ENCODE results near the gene CLINT1. TPM values are rescaled to one million over a fixed set of nuclear protein-coding genes. Genes with fewer than 3 reads are reported as not detected.
"Not testable (repeated sequence)": the region's sequence is repeated elsewhere in the genome, so short reads cannot be mapped to it uniquely, and the experiment has no call there.

CLINT1 gene
- total RNA-seq, 1 experiment from 2014 or later = 170 TPM

GRCh38 chr5:157890836-157891597 lies 32.1 kb upstream of the CLINT1 start:
- CTCF ChIA-PET = interaction anchor here (0.5 to 1.7 kb wide), 5 partner anchors 17 to 780 kb away, joined by 3 to 6 read pairs (median 3); no protein-coding TSS in a partner anchor
- POLR2A ChIA-PET = interaction anchor here (0.7 kb wide), 1 partner anchor 8 kb away, joined by 3 read pairs; no protein-coding TSS in a partner anchor
- TF ChIP-seq CTCF (IDR thresholded peaks at IDR 0.05; ENCODE audit: unreplicated experiment) = no peak
- Mint-ChIP-seq H3K36me3 (ENCODE audit: insufficient read depth, unreplicated experiment) (no peaks in the 10 kb centered on the region), H3K27me3 (ENCODE audit: insufficient read depth, unreplicated experiment) (no peaks in the 10 kb centered on the region), H3K4me3 (ENCODE audit: unreplicated experiment) (no peak overlapping the region), H3K9me3 (ENCODE audit: unreplicated experiment) (no peaks in the 10 kb centered on the region), H3K4me1 (ENCODE audit: insufficient read depth, unreplicated experiment) (peaks cover 13% of the 10 kb centered on the region), H3K27ac (ENCODE audit: low read depth, unreplicated experiment) (no peak overlapping the region)
- no TSS peak for BruUV-seq (replicated peaks)
- intact Hi-C loops (cut with micrococcal nuclease) = no loop called here
- no peak for DNase-seq (ENCODE audit: unreplicated experiment)

GRCh38 chr5:157888814-157889532 lies 30.0 kb upstream of the CLINT1 start:
- DNase-seq (ENCODE audit: unreplicated experiment) = no peak
- Mint-ChIP-seq H3K9me3 (ENCODE audit: unreplicated experiment) (no peaks in the 10 kb centered on the region), H3K27ac (ENCODE audit: low read depth, unreplicated experiment) (no peak overlapping the region), H3K4me1 (ENCODE audit: insufficient read depth, unreplicated experiment) (peaks cover 13% of the 10 kb centered on the region), H3K4me3 (ENCODE audit: unreplicated experiment) (no peak overlapping the region), H3K36me3 (ENCODE audit: insufficient read depth, unreplicated experiment) (no peaks in the 10 kb centered on the region), H3K27me3 (ENCODE audit: insufficient read depth, unreplicated experiment) (no peaks in the 10 kb centered on the region)
- POLR2A ChIA-PET = no interaction called here
- no peak for TF ChIP-seq CTCF (IDR thresholded peaks at IDR 0.05; ENCODE audit: unreplicated experiment)
- BruUV-seq (replicated peaks) = no TSS peak
- intact Hi-C loops (cut with micrococcal nuclease) = no loop called here
- CTCF ChIA-PET = no interaction called here

DNA sequence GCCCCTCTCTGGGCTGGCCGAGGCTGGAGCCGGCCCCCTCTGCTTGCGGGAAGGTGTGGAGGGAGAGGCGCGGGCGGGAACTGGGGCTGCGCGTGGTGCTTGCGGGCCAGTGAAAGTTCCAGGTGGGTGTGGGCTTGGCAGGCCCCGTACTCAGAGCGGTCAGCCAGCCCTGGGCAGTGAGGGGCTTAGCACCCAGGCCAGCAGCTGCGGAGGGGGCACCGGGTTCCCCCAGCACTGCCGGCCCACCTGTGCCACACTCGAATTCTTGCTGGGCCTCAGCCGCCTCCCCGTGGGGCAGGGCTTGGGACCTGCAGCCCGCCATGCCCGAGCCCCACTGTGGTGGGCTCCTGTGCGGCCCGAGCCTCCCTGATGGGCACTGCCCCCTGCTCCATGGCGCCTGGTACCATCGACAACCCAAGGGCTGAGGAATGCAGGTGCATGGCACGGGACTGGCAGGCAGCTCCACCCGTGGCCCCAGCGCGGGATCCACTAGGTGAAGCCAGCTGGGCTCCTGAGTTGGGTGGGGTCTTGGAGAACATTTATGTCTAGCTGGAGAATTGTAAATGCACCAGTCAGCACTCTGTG lies 27.9 kb upstream of the CLINT1 start:
- DNase-seq (ENCODE audit: unreplicated experiment) = no peak
- no TSS peak for BruUV-seq (replicated peaks)
- H3K4me3 Mint-ChIP-seq (ENCODE audit: unreplicated experiment) = no peak overlapping the region
- no peaks in the 10 kb centered on the region for H3K9me3 Mint-ChIP-seq (ENCODE audit: unreplicated experiment)
- intact Hi-C loops (cut with micrococcal nuclease) = no loop called here
- ChIA-PET CTCF (interaction anchor here (0.7 to 0.9 kb wide), 2 partner anchors 62 to 1064 kb away, joined by 3 read pairs; no protein-coding TSS in a partner anchor), POLR2A (no interaction called here)
- no peaks in the 10 kb centered on the region for H3K27me3 Mint-ChIP-seq (ENCODE audit: insufficient read depth, unreplicated experiment)
- H3K4me1 Mint-ChIP-seq (ENCODE audit: insufficient read depth, unreplicated experiment) = peaks cover 6% of the 10 kb centered on the region
- H3K36me3 Mint-ChIP-seq (ENCODE audit: insufficient read depth, unreplicated experiment) = no peaks in the 10 kb centered on the region
- TF ChIP-seq CTCF (IDR thresholded peaks at IDR 0.05; ENCODE audit: unreplicated experiment) = no peak
- no peak overlapping the region for H3K27ac Mint-ChIP-seq (ENCODE audit: low read depth, unreplicated experiment)

DNA sequence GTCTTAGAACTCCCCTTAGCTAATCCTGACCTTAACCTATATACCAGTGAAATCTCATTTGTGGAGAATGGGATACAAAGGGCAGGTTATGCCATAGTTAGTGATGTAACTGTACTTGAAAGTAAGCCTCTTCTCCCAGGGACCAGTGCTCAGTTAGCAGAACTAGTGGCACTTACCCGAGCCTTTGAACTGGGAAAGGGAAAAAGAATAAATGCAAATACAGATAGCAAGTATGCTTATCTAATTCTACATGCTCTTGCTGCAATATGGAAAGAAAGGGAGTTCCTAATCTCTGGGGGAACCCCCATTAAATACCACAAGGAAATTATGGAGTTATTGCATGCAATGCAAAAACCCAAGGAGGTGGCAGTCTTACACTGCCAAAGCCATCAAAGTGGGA lies 26.1 kb upstream of the CLINT1 start:
- POLR2A ChIA-PET; H3K27me3 Mint-ChIP-seq (ENCODE audit: insufficient read depth, unreplicated experiment); H3K4me1 Mint-ChIP-seq (ENCODE audit: insufficient read depth, unreplicated experiment); H3K27ac Mint-ChIP-seq (ENCODE audit: low read depth, unreplicated experiment); H3K9me3 Mint-ChIP-seq (ENCODE audit: unreplicated experiment); DNase-seq (ENCODE audit: unreplicated experiment); intact Hi-C loops (cut with micrococcal nuclease); BruUV-seq (replicated peaks); H3K36me3 Mint-ChIP-seq (ENCODE audit: insufficient read depth, unreplicated experiment); H3K4me3 Mint-ChIP-seq (ENCODE audit: unreplicated experiment): not testable (repeated sequence)
- CTCF ChIA-PET = interaction anchor here (0.8 kb wide), 1 partner anchor 63 kb away, joined by 3 read pairs; no protein-coding TSS in a partner anchor

DNA sequence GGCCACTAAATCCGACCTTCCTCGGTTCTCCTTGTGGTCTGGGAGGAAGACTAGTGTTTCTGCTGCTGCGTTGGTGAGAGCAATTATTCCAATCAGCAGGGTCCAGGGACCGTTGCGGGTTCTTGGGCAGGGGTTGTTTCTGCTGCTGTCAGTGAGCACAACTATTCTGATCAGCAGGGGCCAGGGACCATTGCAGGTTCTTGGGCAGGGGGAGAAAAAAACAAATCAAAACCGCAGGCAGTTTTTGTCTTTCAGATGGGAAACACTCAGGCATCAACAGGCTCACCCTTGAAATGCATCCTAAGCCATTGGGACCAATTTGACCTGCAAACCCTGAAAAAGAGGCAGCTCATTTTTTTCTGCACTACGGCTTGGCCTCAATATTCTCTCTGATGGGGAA lies 22.6 kb upstream of the CLINT1 start:
- H3K4me3 Mint-ChIP-seq (ENCODE audit: unreplicated experiment); DNase-seq (ENCODE audit: unreplicated experiment); intact Hi-C loops (cut with micrococcal nuclease); H3K4me1 Mint-ChIP-seq (ENCODE audit: insufficient read depth, unreplicated experiment); H3K36me3 Mint-ChIP-seq (ENCODE audit: insufficient read depth, unreplicated experiment); BruUV-seq (replicated peaks); H3K9me3 Mint-ChIP-seq (ENCODE audit: unreplicated experiment); H3K27me3 Mint-ChIP-seq (ENCODE audit: insufficient read depth, unreplicated experiment); H3K27ac Mint-ChIP-seq (ENCODE audit: low read depth, unreplicated experiment); POLR2A ChIA-PET: not testable (repeated sequence)
- CTCF ChIA-PET = interaction anchor here (1.9 kb wide), 1 partner anchor 10 kb away, joined by 4 read pairs; no protein-coding TSS in a partner anchor
